Transverse colon (tissue), 4 donors: ENCODE results near the gene CTPS1.

Source experiments
- POLR2A ChIP-seq: fragments of 450-650 bp; IDR thresholded peaks from one replicate; pipeline ENCODE4 v1.6.1; 2016; ENCODE audit warnings: antibody characterized with exemption, mild to moderate bottlenecking, moderate library complexity
- POLR2AphosphoS5 ChIP-seq, 3 donors: sonication (generic); formaldehyde crosslinking; IDR thresholded peaks; one replicate each; pipeline ENCODE4 v1.6.1; 2016; ENCODE audit warnings: antibody characterized with exemption in 3 of 3
- TF ChIP-seq, protein P1 (sequence below), 5 experiments: fragments of 200-600 bp in 3 of 5; fragments of 450-650 bp in 2 of 5; sonication (generic) in 3 of 5; IDR thresholded peaks; 1 replicate in 2 of 5; 2 replicates in 3 of 5; pipeline ENCODE4 v1.5.1; 2016 to 2017; ENCODE audit warnings: antibody characterized with exemption in 5 of 5, inconsistent platforms in 3 of 5, mild to moderate bottlenecking in 2 of 5, moderate library complexity in 1 of 5

DNA sequence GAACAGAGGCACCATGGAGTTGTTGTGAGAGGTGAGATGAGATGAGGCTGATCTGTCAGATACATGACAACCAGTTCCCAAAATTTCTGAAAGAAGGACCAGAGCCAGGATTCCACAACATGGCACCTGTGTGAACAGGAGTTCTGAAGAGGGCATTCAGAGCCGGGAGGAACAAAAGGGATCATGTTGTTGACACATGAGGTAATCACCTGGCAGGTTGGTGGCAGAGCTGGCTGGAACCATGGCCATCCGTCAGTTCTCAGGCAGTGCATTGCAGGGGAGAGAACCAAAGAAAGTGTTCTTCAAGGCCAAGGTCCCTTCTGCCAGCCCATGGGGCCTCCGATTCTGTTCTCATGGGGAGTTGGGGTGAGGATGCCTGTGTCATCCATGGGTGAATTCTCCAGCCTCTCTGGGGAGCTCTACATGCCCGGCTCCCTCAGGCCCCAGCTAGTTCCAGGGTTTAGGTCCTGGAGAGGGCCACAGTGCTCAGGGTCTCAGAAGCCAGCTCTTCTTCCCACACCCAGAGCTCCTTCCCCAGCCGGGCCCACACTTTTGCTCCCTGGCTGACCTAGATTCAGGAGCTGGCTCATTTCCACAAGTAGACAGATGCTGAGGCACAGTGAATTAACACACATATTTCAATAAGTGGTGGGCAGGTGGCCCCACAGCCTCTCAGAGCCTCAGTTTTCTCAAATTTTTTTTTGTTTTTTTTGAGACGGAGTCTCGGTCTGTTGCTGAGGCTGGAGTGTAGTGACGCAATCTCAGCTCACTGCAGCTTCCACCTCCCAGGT lies 49.1 kb upstream of the CTPS1 start:
- TF ChIP-seq, protein P1, sequence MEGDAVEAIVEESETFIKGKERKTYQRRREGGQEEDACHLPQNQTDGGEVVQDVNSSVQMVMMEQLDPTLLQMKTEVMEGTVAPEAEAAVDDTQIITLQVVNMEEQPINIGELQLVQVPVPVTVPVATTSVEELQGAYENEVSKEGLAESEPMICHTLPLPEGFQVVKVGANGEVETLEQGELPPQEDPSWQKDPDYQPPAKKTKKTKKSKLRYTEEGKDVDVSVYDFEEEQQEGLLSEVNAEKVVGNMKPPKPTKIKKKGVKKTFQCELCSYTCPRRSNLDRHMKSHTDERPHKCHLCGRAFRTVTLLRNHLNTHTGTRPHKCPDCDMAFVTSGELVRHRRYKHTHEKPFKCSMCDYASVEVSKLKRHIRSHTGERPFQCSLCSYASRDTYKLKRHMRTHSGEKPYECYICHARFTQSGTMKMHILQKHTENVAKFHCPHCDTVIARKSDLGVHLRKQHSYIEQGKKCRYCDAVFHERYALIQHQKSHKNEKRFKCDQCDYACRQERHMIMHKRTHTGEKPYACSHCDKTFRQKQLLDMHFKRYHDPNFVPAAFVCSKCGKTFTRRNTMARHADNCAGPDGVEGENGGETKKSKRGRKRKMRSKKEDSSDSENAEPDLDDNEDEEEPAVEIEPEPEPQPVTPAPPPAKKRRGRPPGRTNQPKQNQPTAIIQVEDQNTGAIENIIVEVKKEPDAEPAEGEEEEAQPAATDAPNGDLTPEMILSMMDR (IDR thresholded peaks at IDR 0.05): no peak
- no peak for TF ChIP-seq POLR2AphosphoS5 (IDR thresholded peaks at IDR 0.05)
- no peak for TF ChIP-seq POLR2A
